HG02885 (cell line): ENCODE data around the gene PDE4B.

Source experiments
- ATAC-seq: cut with Tn5 transposase; IDR thresholded peaks from one replicate; pipeline ENCODE4 v1.9.1; 2021; ENCODE audit warnings: mild to moderate bottlenecking; ENCODE audit not compliant: unreplicated experiment, poor library complexity

PDE4B gene

DNA sequence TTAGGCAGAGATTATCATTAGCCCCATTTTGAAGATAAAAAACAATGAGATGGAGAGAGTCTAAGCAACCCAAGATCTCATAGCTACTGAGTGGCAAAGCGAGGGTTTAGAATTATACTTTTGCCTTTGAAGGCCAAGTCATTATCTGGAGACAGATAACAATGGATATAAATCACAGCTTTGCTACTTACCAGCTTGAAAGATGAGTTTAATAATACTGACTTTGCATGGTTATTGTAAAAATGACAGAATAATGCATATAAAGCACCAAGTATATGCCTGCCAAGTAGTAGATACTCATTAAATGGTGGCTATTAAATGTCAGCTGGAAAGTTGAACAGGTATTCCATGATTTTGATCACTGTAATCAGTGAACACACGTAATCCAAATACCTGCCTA, 499.6 kb downstream of the PDE4B start:
- no peak for ATAC-seq

DNA sequence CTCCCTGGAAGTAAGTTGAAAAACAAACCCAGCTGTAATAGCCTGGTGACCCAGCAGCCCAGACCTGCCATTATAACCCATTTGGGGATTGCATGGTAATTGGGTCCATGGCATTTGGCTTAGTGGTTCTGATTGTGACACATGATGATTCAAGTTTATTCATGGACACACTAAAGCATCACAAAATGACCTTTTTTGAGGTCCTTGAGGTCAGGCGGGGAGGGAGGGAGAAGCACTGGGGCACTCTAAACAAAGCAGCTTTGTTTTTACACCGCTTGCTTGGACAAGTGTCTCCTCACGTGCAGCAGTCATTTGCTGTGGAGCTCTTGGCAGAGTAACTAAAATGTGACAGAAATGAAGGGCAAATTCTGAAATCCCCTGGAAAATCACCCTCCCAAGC, 500.2 kb downstream of the PDE4B start:
- ATAC-seq = no peak

DNA sequence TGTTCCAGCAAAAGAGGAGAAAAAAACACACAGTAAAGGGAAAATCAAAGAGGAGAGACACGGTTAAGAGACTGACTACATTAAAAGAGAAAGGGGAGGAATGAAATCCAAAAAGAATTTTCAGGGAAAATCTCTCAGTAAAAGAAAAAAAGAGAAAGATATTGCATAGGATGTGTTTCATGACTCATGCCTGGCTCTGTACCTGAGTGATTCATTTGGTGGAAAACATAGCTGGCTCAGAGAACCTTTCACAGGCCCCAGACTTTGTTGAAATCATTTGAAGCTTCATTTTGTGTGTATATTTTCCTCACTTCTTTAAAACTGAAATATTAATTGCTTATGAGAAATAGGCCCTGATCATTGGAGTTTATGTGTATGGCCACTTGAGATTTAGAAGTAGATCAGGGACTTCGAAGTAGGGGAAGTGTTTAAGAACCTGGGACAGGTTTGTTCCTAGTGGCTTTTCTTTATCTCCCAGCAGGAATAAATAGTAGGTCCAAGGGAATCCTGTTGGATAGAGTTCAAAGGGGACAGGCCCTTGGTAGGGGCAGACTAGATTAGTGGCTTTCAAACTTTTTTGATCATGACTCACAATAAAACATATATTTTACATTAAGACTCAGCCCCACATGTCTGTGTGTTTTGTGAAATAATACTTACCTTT, 502.1 kb downstream of the PDE4B start:
- no peak for ATAC-seq

- no peak for ATAC-seq
These were observed 503.1 kb downstream of the PDE4B start for GRCh38 chr1:66295803-66296202.

DNA sequence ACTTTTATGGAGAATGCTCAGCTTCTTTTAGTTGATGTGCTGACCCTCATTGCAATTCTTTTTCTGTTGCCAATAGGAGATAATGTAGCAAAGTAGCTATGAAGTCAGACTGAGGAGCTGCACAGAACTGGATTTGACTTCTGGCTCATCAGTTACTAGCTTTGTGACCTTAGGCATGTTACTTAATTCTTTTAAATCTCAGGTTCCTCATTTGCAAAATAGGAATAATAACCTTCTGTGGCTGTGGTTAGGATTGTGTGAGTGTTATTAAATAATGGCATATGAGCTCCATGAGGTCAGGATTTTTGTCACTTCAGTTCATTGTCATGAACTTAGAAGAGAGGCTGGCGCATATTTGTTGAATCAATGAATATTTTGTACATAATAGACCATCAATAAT, 503.7 kb downstream of the PDE4B start:
- ATAC-seq = no peak

- no peak for ATAC-seq
These were observed 504.3 kb downstream of the PDE4B start for GRCh38 chr1:66296951-66297350.

GRCh38 chr1:66298464-66298863, 505.8 kb downstream of the PDE4B start:
- no peak for ATAC-seq

DNA sequence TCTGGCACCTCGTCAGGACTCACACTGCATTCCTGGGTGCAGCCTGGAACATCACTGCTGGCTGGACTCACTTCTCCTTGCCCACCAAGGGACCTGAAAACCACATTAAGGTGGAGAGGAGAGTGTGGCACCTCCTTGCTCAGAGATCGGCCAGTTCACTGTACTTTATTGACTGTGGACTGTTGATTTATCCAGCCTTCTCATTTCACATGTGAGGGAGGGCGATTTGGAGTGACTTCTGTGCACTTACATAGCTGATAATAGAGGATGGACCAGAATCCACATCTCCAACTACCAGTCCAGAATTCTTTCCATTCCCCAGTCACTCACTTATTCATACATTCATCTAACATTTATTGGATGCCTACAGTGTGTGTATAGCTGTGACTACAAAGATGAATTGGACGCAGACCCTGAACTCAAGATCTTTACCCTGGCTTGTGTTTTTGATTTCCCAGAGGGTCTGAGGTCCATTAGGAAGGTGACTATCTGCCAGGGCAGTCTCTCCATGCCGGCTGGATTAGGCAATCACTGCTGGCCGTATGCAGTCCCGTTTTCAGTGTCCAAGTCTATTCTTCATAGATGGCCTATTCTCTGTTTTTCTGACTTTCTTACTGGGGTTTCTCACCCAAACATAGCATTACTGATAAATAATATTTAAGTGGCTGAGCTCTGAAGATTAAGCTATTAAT, 507.7 kb downstream of the PDE4B start:
- no peak for ATAC-seq

- peak; percentile 89 for ATAC-seq
These were observed 508.3 kb downstream of the PDE4B start for GRCh38 chr1:66300972-66301451.

- ATAC-seq = no peak
These were observed 509.6 kb downstream of the PDE4B start for GRCh38 chr1:66302184-66302742.

GRCh38 chr1:66302815-66303214, 510.1 kb downstream of the PDE4B start:
- ATAC-seq = no peak

- ATAC-seq = no peak
These were observed 511.0 kb downstream of the PDE4B start for GRCh38 chr1:66303646-66304045.

DNA sequence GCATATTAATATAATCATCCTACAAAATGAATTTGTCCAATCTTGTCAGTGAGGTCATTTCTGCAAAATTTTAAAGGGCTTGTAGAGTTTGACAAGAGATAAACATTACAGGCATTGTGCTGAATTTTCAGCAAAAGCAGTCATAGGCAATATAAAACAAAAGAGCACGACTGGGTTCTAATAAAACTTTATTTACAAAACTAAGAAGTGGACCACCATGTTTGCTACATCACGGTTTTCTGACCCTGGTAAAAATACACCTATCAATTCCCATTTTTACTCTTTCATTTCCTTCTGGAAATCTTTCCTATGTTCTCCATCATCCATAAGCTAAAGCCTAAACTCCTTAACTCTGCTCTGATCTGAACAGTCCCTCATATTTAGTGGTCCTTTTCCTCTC, 511.4 kb downstream of the PDE4B start:
- ATAC-seq = no peak

- ATAC-seq = peak; percentile 64
These were observed 513.2 kb downstream of the PDE4B start for GRCh38 chr1:66305927-66306326.

- ATAC-seq = no peak
These were observed 516.5 kb downstream of the PDE4B start for GRCh38 chr1:66309006-66309741.

DNA sequence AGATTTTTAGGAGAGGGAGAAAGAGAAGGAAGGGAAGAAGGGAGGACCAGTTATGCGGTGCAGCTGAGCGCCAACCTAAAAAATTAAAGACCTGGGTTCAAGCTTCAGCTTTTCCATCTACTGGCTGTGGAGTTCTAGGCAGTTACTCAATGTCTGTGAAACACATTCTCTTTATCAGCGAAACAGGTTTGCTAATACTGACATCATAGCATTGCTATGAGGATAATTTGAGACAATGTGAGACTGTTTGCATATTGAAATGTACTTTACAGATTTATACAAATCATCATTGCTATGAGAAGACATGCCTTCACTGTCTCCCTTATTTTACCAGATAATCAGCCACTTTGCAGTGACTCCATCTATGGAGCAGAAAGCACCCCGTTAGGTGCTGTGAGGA, 518.4 kb downstream of the PDE4B start:
- ATAC-seq = no peak

GRCh38 chr1:66311628-66312027, 518.9 kb downstream of the PDE4B start:
- no peak for ATAC-seq

GRCh38 chr1:66312271-66312990, 519.7 kb downstream of the PDE4B start:
- ATAC-seq = no peak

DNA sequence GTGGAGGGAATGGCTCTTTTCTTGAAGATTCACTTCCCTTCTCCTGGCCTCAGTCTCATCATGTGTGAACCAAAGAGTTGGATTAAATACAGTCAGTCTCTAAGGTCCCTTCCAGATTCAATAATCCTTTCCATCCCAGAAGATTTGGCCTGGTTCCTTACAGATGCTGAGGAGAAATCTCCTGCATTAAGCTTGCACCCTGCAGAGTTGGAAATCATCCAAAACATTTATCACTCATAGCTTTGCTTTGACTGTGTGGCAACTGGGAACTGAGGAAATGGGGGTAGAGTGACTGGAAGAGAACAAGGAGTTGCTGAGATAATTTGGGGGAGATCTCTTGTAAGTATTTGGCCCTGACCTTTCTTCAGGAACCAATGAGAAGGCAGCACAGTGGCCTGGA, 520.7 kb downstream of the PDE4B start:
- no peak for ATAC-seq

GRCh38 chr1:66315671-66316070, 523.0 kb downstream of the PDE4B start:
- no peak for ATAC-seq
